HCT116 (cell line): ENCODE results near the gene ITPR2. TPM values are rescaled to one million over a fixed set of nuclear protein-coding genes. Genes with fewer than 3 reads are reported as not detected.

Experiments used
- ATAC-seq: fragments of 200-7000 bp; cut with Tn5 transposase; 2 replicates; pipeline ENCODE4 v1.9.1; 2020; ENCODE audit warnings: mild to moderate bottlenecking, moderate library complexity
- BruUV-seq: library from RNA; stranded (reverse); fragments of 400-500 nt; replicated peaks from 2 replicates; lab custom pipeline; 2021; lab: Mats Ljungman, UMichigan
- CTCF ChIA-PET: fragments of 300-600 bp; sonication (Branson Sonifier 250); formaldehyde crosslinking; loops from one replicate; lab custom pipeline; 2021; ENCODE audit warnings: antibody characterized with exemption; lab: Charles Lee
- POLR2A ChIA-PET: fragments of 300-600, 350-600 bp; sonication (Branson Sonifier 250); formaldehyde crosslinking; loops from one replicate; lab custom pipeline; 2021; ENCODE audit warnings: antibody characterized with exemption; lab: Charles Lee
- RAD21 ChIA-PET, 2 experiments: fragments of 300-600 bp; sonication (Branson Sonifier 250); formaldehyde crosslinking; loops; one replicate each; lab custom pipeline; 2023; ENCODE audit warnings: low total read pairs in 2 of 2; ENCODE audit not compliant: uncharacterized antibody in 2 of 2, unreplicated experiment in 2 of 2, low non-redundant PET in 1 of 2; lab: Charles Lee
- DNase-seq: peaks from one replicate; pipeline ENCODE4 v3.0.0-alpha.2; 2010; ENCODE audit warnings: low read depth, low spot score
- H2AFZ ChIP-seq: fragments of 200-600 bp; shearing (Covaris generic), sonication (generic); 2 replicates; pipeline ENCODE4 v1.6.1; 2017; ENCODE audit warnings: low read depth, mixed run types, mixed read lengths, antibody characterized with exemption, low read length; ENCODE audit not compliant: poor library complexity, severe bottlenecking
- H3K27ac ChIP-seq: 2 replicates; pipeline ENCODE4 v1.5.1; 2012; ENCODE audit warnings: low read depth, low read length
- H3K27me3 ChIP-seq: fragments of 200-600 bp; sonication (generic); 2 replicates; pipeline ENCODE4 v1.6.1; 2016; ENCODE audit warnings: mixed run types, low read length, mixed read lengths; ENCODE audit not compliant: insufficient read depth
- H3K36me3 ChIP-seq, 2 experiments: fragments of 200-500 bp in 1 of 2; fragments of 200-600 bp in 1 of 2; sonication (Bioruptor generic) in 1 of 2; sonication (generic) in 1 of 2; 2 replicates each; pipeline versions ENCODE4 v1.5.1 to v1.6.1; 2014 to 2016; ENCODE audit warnings: low read length in 2 of 2, inconsistent platforms in 1 of 2, mixed read lengths in 1 of 2, mixed run types in 1 of 2; ENCODE audit not compliant: insufficient read depth in 2 of 2, control insufficient read depth in 1 of 2
- H3K4me1 ChIP-seq, 2 experiments: fragments of 200-600 bp in 1 of 2; sonication (generic) in 1 of 2; 2 replicates each; pipeline versions ENCODE4 v1.5.1 to v1.6.1; 2012 to 2017; ENCODE audit warnings: low read length in 2 of 2, inconsistent platforms in 1 of 2, mild to moderate bottlenecking in 1 of 2, mixed read lengths in 1 of 2, mixed run types in 1 of 2, moderate library complexity in 1 of 2; ENCODE audit not compliant: insufficient read depth in 2 of 2, control insufficient read depth in 1 of 2
- H3K4me2 ChIP-seq: fragments of 200-600 bp; sonication (generic); 2 replicates; pipeline ENCODE4 v1.6.1; 2017; ENCODE audit warnings: mixed run types, low read length, mixed read lengths
- H3K4me3 ChIP-seq, 2 experiments: fragments of 200-600 bp in 1 of 2; sonication (generic) in 1 of 2; replicated peaks in 1 of 2; 2 replicates each; pipeline ENCODE4 v1.5.1; 2011 to 2016; ENCODE audit warnings: low read length in 2 of 2, control low read depth in 1 of 2, low read depth in 1 of 2, mild to moderate bottlenecking in 1 of 2, mixed read lengths in 1 of 2, mixed run types in 1 of 2
- H3K79me2 ChIP-seq: fragments of 200-600 bp; sonication (generic); 2 replicates; pipeline ENCODE4 v1.6.1; 2017; ENCODE audit warnings: mild to moderate bottlenecking, mixed run types, low read length, moderate library complexity, mixed read lengths; ENCODE audit not compliant: insufficient read depth
- H3K9ac ChIP-seq: fragments of 200-600 bp; sonication (generic); 2 replicates; pipeline ENCODE4 v1.6.1; 2016; ENCODE audit warnings: low read length, mixed read lengths
- H3K9me2 ChIP-seq: fragments of 200-600 bp; sonication (generic), shearing (Covaris generic); 2 replicates; pipeline ENCODE4 v1.6.1; 2017; ENCODE audit warnings: mixed run types, mild to moderate bottlenecking, moderate library complexity; ENCODE audit not compliant: insufficient read depth
- H3K9me3 ChIP-seq, 2 experiments: fragments of 200-500 bp in 1 of 2; fragments of 200-600 bp in 1 of 2; sonication (Bioruptor generic) in 1 of 2; sonication (generic) in 1 of 2; 2 replicates each; pipeline ENCODE4 v1.6.1; 2014 to 2017; ENCODE audit warnings: low read length in 2 of 2, mixed read lengths in 2 of 2, inconsistent platforms in 1 of 2, low read depth in 1 of 2, mild to moderate bottlenecking in 1 of 2, mixed run types in 1 of 2, moderate library complexity in 1 of 2; ENCODE audit not compliant: control insufficient read depth in 1 of 2, insufficient read depth in 1 of 2
- H4K20me1 ChIP-seq: fragments of 200-600 bp; sonication (generic), shearing (Covaris generic); 2 replicates; pipeline ENCODE4 v1.6.1; 2017; ENCODE audit warnings: mixed run types, mild to moderate bottlenecking, moderate library complexity; ENCODE audit not compliant: insufficient read depth
- ATF3 ChIP-seq: IDR thresholded peaks from 2 replicates; pipeline ENCODE4 v1.6.1; 2012
- CBX3 ChIP-seq: IDR thresholded peaks from 2 replicates; pipeline ENCODE4 v1.6.1; 2012; ENCODE audit warnings: low read depth
- EGR1 ChIP-seq: IDR thresholded peaks from 2 replicates; pipeline ENCODE4 v1.6.1; 2012; ENCODE audit warnings: low read depth
- ELF1 ChIP-seq: IDR thresholded peaks from 2 replicates; pipeline ENCODE4 v1.6.1; 2012; ENCODE audit warnings: low read depth, borderline replicate concordance
- EZH2 ChIP-seq: fragments of 200-600 bp; sonication (generic); IDR thresholded peaks from 2 replicates; pipeline ENCODE4 v1.6.1; 2017; ENCODE audit warnings: antibody characterized with exemption, mixed run types
- EZH2phosphoT487 ChIP-seq: fragments of 200-600 bp; IDR thresholded peaks from 2 replicates; pipeline ENCODE4 v1.6.1; 2018; ENCODE audit warnings: antibody characterized with exemption, borderline replicate concordance
- FOSL1 ChIP-seq: IDR thresholded peaks from 2 replicates; pipeline ENCODE4 v1.6.1; 2012; ENCODE audit warnings: low read depth
- POLR2AphosphoS5 ChIP-seq: IDR thresholded peaks from 2 replicates; pipeline ENCODE4 v1.6.1; 2011; ENCODE audit warnings: mild to moderate bottlenecking, low read depth, low read length, moderate library complexity
- RAD21 ChIP-seq: IDR thresholded peaks from 2 replicates; pipeline ENCODE4 v1.6.1; 2012; ENCODE audit warnings: low read depth, mild to moderate bottlenecking
- REST ChIP-seq: IDR thresholded peaks from 2 replicates; pipeline ENCODE4 v1.6.1; 2012; ENCODE audit warnings: low read depth
- SIN3A ChIP-seq: IDR thresholded peaks from 2 replicates; pipeline ENCODE4 v1.6.1; 2012; ENCODE audit warnings: low read depth
- SP1 ChIP-seq: IDR thresholded peaks from 2 replicates; pipeline ENCODE4 v1.6.1; 2012; ENCODE audit warnings: low read depth
- SRF ChIP-seq: IDR thresholded peaks from 2 replicates; pipeline ENCODE4 v1.6.1; 2012; ENCODE audit warnings: low read depth
- TCF7L2 ChIP-seq: IDR thresholded peaks from 2 replicates; pipeline ENCODE4 v1.7.0; 2011; ENCODE audit warnings: borderline replicate concordance, inconsistent platforms; ENCODE audit not compliant: insufficient read depth, insufficient read length; ENCODE audit errors: extremely low read depth
- ZBTB33 ChIP-seq: IDR thresholded peaks from 2 replicates; pipeline ENCODE4 v1.6.1; 2011; ENCODE audit warnings: mild to moderate bottlenecking, low read length, moderate library complexity; ENCODE audit not compliant: insufficient replicate concordance; ENCODE audit errors: extremely low read depth
- ZFX ChIP-seq: fragments of 450-650 bp; IDR thresholded peaks from 2 replicates; pipeline ENCODE4 v1.6.1; 2017
- ZNF274 ChIP-seq: fragments of 200-500 bp; sonication (Bioruptor generic); IDR thresholded peaks from 2 replicates; pipeline ENCODE4 v1.6.1; 2014; ENCODE audit warnings: mild to moderate bottlenecking, low read depth, low read length, inconsistent platforms
- intact Hi-C: fragments of 100-400 bp; cut with micrococcal nuclease; formaldehyde crosslinking; loops from 2 replicates; pipeline ENCODE4 v1.10.0; 2022
- total RNA-seq: library from RNA; stranded (reverse); gene quantifications from one replicate; pipeline ENCODE4 v1.2.1, GENCODE V29; 2021; ENCODE audit not compliant: unreplicated experiment
- TF ChIP-seq, protein P1 (sequence below), 3 experiments: fragments of 200-600 bp in 1 of 3; sonication (generic) in 1 of 3; IDR thresholded peaks in 2 of 3; conservative IDR thresholded peaks in 1 of 3; 2 replicates each; pipeline ENCODE4 v1.5.1; 2012 to 2017; ENCODE audit warnings: low read depth in 2 of 3, low read length in 2 of 3, antibody characterized with exemption in 1 of 3, borderline replicate concordance in 1 of 3, control low read depth in 1 of 3, mild to moderate bottlenecking in 1 of 3, mixed read lengths in 1 of 3, mixed run types in 1 of 3, moderate library complexity in 1 of 3; ENCODE audit not compliant: insufficient read depth in 1 of 3

Gene ITPR2
- total RNA-seq, 1 experiment from 2014 or later: 6.5 TPM

DNA sequence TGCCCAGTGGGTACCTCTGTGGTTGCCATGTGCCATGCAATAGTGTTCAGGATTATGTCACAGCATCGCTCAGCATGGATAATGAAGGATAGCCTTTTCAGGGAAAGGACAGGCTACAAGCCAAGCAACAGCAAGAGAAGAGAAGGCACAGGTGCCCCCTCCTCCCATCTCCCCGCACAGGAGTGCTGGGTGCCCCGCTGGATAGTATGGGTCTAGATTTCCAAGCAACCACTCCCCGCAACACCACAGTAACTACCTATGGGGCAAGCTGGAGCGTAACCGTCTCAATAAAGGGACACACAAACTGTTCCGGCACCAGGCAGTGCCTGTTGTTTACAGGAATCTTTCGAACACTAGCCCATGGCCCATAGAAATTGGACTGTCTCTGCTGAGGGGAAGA lies 222.2 kb downstream of the ITPR2 start:
- Histone ChIP-seq H3K27me3 (no peaks in the 10 kb centered on the region), H3K27ac (no peak overlapping the region), H4K20me1 (no peaks in the 10 kb centered on the region), H2AFZ (no peak overlapping the region), H3K4me2 (no peak overlapping the region), H3K9me2 (no peaks in the 10 kb centered on the region), H3K4me1 (no peaks in the 10 kb centered on the region), H3K36me3 (no peaks in the 10 kb centered on the region), H3K4me3 (no peak overlapping the region), H3K9ac (no peak overlapping the region), H3K79me2 (no peaks in the 10 kb centered on the region), H3K9me3 (no peaks in the 10 kb centered on the region)
- BruUV-seq: no TSS peak
- no peak for ATAC-seq
- intact Hi-C loops: no loop called here
- RAD21 ChIA-PET: no interaction called here
- CTCF ChIA-PET: no interaction called here
- no peak for DNase-seq
- POLR2A ChIA-PET: no interaction called here
- no peak for TF ChIP-seq SIN3A
- TF ChIP-seq ZNF274: no peak
- TF ChIP-seq, protein P1, sequence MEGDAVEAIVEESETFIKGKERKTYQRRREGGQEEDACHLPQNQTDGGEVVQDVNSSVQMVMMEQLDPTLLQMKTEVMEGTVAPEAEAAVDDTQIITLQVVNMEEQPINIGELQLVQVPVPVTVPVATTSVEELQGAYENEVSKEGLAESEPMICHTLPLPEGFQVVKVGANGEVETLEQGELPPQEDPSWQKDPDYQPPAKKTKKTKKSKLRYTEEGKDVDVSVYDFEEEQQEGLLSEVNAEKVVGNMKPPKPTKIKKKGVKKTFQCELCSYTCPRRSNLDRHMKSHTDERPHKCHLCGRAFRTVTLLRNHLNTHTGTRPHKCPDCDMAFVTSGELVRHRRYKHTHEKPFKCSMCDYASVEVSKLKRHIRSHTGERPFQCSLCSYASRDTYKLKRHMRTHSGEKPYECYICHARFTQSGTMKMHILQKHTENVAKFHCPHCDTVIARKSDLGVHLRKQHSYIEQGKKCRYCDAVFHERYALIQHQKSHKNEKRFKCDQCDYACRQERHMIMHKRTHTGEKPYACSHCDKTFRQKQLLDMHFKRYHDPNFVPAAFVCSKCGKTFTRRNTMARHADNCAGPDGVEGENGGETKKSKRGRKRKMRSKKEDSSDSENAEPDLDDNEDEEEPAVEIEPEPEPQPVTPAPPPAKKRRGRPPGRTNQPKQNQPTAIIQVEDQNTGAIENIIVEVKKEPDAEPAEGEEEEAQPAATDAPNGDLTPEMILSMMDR (IDR thresholded peaks at IDR 0.05 in 2 of 3, conservative IDR thresholded peaks at IDR 0.05 in 1 of 3; ENCODE audit: borderline replicate concordance in 1 of 3, insufficient read depth in 1 of 3, low read depth in 2 of 3, low read length in 2 of 3): no peak
- no peak for TF ChIP-seq POLR2AphosphoS5
- TF ChIP-seq CBX3: no peak
- TF ChIP-seq ELF1: no peak
- TF ChIP-seq TCF7L2: no peak
- no peak for TF ChIP-seq RAD21
- no peak for TF ChIP-seq EGR1
- no peak for TF ChIP-seq EZH2phosphoT487
- no peak for TF ChIP-seq ZBTB33
- no peak for TF ChIP-seq SRF
- no peak for TF ChIP-seq FOSL1
- TF ChIP-seq REST: no peak
- no peak for TF ChIP-seq SP1
- TF ChIP-seq ZFX: no peak
- TF ChIP-seq ATF3: no peak
- TF ChIP-seq EZH2: no peak
